HepG2 (cell line): ENCODE data around the gene TMX3. TPM values are rescaled to one million over a fixed set of nuclear protein-coding genes. Genes with fewer than 3 reads are reported as not detected.

Experiments
- GATAD1 ChIP-seq: IDR thresholded peaks from 2 replicates; pipeline ENCODE4 v1.6.1; 2016; ENCODE audit warnings: missing genetic modification reagents, missing compliant biosample characterization
- KIAA2018 ChIP-seq: sonication (generic); formaldehyde crosslinking; IDR thresholded peaks from 2 replicates; pipeline ENCODE4 v1.5.0; 2020; ENCODE audit warnings: mild to moderate bottlenecking, missing genetic modification reagents, borderline replicate concordance
- NFKB2 ChIP-seq: sonication (generic); formaldehyde crosslinking; IDR thresholded peaks from 2 replicates; pipeline ENCODE4 v1.4.0; 2020; ENCODE audit warnings: missing genetic modification reagents, borderline replicate concordance
- RBFOX2 ChIP-seq: fragments of 200-400 bp; formaldehyde crosslinking; IDR thresholded peaks from 2 replicates; pipeline ENCODE4 v1.6.1; 2017; ENCODE audit warnings: low read depth, mild to moderate bottlenecking, low read length
- RBM22 ChIP-seq: fragments of 200-400 bp; formaldehyde crosslinking; optimal IDR thresholded peaks from 2 replicates; pipeline ENCODE3; 2017; ENCODE audit warnings: mild to moderate bottlenecking, low read length, moderate library complexity
- ZBED4 ChIP-seq: sonication (generic); formaldehyde crosslinking; IDR thresholded peaks from 2 replicates; pipeline ENCODE4 v1.4.0; 2020; ENCODE audit warnings: missing genetic modification reagents, borderline replicate concordance
- ZFP62 ChIP-seq: sonication (generic); formaldehyde crosslinking; IDR thresholded peaks from 2 replicates; pipeline ENCODE4 v1.4.0; 2020; ENCODE audit warnings: missing genetic modification reagents
- ZFP82 ChIP-seq: sonication (generic); formaldehyde crosslinking; IDR thresholded peaks from 2 replicates; pipeline ENCODE4 v1.5.1; 2020; ENCODE audit warnings: mild to moderate bottlenecking, missing genetic modification reagents, borderline replicate concordance
- ZFY ChIP-seq: sonication (generic); formaldehyde crosslinking; IDR thresholded peaks from 2 replicates; pipeline ENCODE4 v1.4.0; 2020; ENCODE audit warnings: missing genetic modification reagents
- polyA plus RNA-seq, 8 experiments: library from polyadenylated mRNA; depleted of rRNA in 3 of 8; stranded (reverse) in 7 of 8; unstranded in 1 of 8; fragments of >200 nt; fragmentation: Illumina TruSeq in 4 of 8; extraction: Trizol in 4 of 8; gene quantifications; 2 replicates each; pipeline versions ENCODE4 v1.2.1 to v1.2.3, GENCODE V29; 2011 to 2016; ENCODE audit warnings: low read depth in 4 of 8, missing spikeins in 1 of 8, mixed read lengths in 1 of 8; ENCODE audit not compliant: insufficient read depth in 1 of 8
- total RNA-seq, 5 experiments: library from RNA; depleted of rRNA; stranded (reverse); fragments of >200 nt; fragmentation: Illumina TruSeq; extraction: Trizol; gene quantifications; 2 replicates each; pipeline ENCODE4 v1.2.3, GENCODE V29; 2016; ENCODE audit warnings: low read depth in 1 of 5
- TF ChIP-seq, protein P1 (sequence below): sonication (generic); formaldehyde crosslinking; IDR thresholded peaks from 2 replicates; pipeline ENCODE4 v1.4.0; 2020; ENCODE audit warnings: low read depth, mild to moderate bottlenecking, missing genetic modification reagents
- TF ChIP-seq, protein P2 (sequence below): IDR thresholded peaks from 2 replicates; pipeline ENCODE4 v1.6.1; 2012; ENCODE audit warnings: low read length, improper control_type of control experiment

Gene TMX3
- total and polyA plus RNA-seq, 2 of the 13 experiments (the other 11 are each of a cell fraction or from before 2014, with no cell fraction given), result 12.9 to 25.0 TPM

GRCh38 chr18:68714712-68715496, at the start of gene TMX3 (continued):
- TF ChIP-seq ZFP82 (CRISPR knock-in tag), result no peak
- peak; percentile 98 for TF ChIP-seq NFKB2 (CRISPR knock-in tag)
- TF ChIP-seq ZFP62 (CRISPR knock-in tag), result no peak
- peak; percentile 74; the same call in 1 of the 2 replicates for TF ChIP-seq KIAA2018 (CRISPR knock-in tag)
- TF ChIP-seq RBM22, result no peak
- TF ChIP-seq, protein P1, sequence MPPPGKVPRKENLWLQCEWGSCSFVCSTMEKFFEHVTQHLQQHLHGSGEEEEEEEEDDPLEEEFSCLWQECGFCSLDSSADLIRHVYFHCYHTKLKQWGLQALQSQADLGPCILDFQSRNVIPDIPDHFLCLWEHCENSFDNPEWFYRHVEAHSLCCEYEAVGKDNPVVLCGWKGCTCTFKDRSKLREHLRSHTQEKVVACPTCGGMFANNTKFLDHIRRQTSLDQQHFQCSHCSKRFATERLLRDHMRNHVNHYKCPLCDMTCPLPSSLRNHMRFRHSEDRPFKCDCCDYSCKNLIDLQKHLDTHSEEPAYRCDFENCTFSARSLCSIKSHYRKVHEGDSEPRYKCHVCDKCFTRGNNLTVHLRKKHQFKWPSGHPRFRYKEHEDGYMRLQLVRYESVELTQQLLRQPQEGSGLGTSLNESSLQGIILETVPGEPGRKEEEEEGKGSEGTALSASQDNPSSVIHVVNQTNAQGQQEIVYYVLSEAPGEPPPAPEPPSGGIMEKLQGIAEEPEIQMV, result no peak
- TF ChIP-seq ZFY (CRISPR knock-in tag), result peak; percentile 89
- peak; percentile 81; the same call in 1 of the 2 replicates for TF ChIP-seq ZBED4 (CRISPR knock-in tag)
- TF ChIP-seq GATAD1 (CRISPR knock-in tag), result peak; percentile 91
- peak; percentile 89 for TF ChIP-seq RBFOX2
- TF ChIP-seq, protein P2, sequence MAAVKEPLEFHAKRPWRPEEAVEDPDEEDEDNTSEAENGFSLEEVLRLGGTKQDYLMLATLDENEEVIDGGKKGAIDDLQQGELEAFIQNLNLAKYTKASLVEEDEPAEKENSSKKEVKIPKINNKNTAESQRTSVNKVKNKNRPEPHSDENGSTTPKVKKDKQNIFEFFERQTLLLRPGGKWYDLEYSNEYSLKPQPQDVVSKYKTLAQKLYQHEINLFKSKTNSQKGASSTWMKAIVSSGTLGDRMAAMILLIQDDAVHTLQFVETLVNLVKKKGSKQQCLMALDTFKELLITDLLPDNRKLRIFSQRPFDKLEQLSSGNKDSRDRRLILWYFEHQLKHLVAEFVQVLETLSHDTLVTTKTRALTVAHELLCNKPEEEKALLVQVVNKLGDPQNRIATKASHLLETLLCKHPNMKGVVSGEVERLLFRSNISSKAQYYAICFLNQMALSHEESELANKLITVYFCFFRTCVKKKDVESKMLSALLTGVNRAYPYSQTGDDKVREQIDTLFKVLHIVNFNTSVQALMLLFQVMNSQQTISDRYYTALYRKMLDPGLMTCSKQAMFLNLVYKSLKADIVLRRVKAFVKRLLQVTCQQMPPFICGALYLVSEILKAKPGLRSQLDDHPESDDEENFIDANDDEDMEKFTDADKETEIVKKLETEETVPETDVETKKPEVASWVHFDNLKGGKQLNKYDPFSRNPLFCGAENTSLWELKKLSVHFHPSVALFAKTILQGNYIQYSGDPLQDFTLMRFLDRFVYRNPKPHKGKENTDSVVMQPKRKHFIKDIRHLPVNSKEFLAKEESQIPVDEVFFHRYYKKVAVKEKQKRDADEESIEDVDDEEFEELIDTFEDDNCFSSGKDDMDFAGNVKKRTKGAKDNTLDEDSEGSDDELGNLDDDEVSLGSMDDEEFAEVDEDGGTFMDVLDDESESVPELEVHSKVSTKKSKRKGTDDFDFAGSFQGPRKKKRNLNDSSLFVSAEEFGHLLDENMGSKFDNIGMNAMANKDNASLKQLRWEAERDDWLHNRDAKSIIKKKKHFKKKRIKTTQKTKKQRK, result no peak
